SU-DHL-6 (cell line): ENCODE measurements around the gene NAT14.
"Not testable (repeated sequence)": the region's sequence is repeated elsewhere in the genome, so short reads cannot be mapped to it uniquely, and the experiment has no call there.

Experiments
- H2AFZ ChIP-seq: fragments of 200-600 bp; sonication (generic); 2 replicates; pipeline ENCODE4 v1.6.1; 2014; ENCODE audit warnings: low read depth, mild to moderate bottlenecking, moderate library complexity, mixed read lengths, antibody characterized with exemption, low read length; ENCODE audit not compliant: severe bottlenecking
- H3F3A ChIP-seq: fragments of 200-600 bp; shearing (Covaris generic); 2 replicates; pipeline ENCODE4 v1.6.0; 2016; ENCODE audit warnings: antibody characterized with exemption, mild to moderate bottlenecking; ENCODE audit not compliant: insufficient read depth
- H3K27ac ChIP-seq: fragments of 200-600 bp; sonication (generic); 2 replicates; pipeline ENCODE4 v1.5.1; 2016; ENCODE audit warnings: low read depth, mild to moderate bottlenecking, low read length, moderate library complexity, mixed read lengths
- H3K27me3 ChIP-seq: fragments of 200-600 bp; sonication (generic), shearing (Covaris generic); 2 replicates; pipeline ENCODE4 v1.6.0; 2014; ENCODE audit warnings: mild to moderate bottlenecking, low read length
- H3K36me3 ChIP-seq: fragments of 200-600 bp; sonication (generic); 2 replicates; pipeline ENCODE4 v1.6.1; 2014; ENCODE audit warnings: mild to moderate bottlenecking, low read length, mixed read lengths
- H3K4me2 ChIP-seq: fragments of 300-600, 200-600 bp; shearing (Covaris generic), sonication (generic); 2 replicates; pipeline ENCODE4 v1.6.0; 2014; ENCODE audit warnings: low read length, low read depth, mild to moderate bottlenecking; ENCODE audit not compliant: poor library complexity, severe bottlenecking
- H3K4me3 ChIP-seq: fragments of 200-600 bp; sonication (generic); 2 replicates; pipeline ENCODE4 v1.5.1; 2014; ENCODE audit warnings: antibody characterized with exemption, low read length, mild to moderate bottlenecking, mixed read lengths; ENCODE audit not compliant: insufficient read depth, poor library complexity, severe bottlenecking
- H3K79me2 ChIP-seq: fragments of 200-600 bp; sonication (generic); 2 replicates; pipeline ENCODE4 v1.6.1; 2014; ENCODE audit warnings: mild to moderate bottlenecking, low read length, moderate library complexity; ENCODE audit not compliant: insufficient read depth
- H3K9ac ChIP-seq: fragments of 200-600 bp; sonication (generic); 2 replicates; pipeline ENCODE4 v1.7.0; 2014; ENCODE audit warnings: mild to moderate bottlenecking, low read length
- H3K9me2 ChIP-seq: fragments of 200-600 bp; sonication (generic); replicated peaks from 2 replicates; pipeline ENCODE4 v1.6.1; 2014; ENCODE audit warnings: low read length; ENCODE audit not compliant: insufficient read depth
- H3K9me3 ChIP-seq: fragments of 200-600 bp; sonication (generic); 2 replicates; pipeline ENCODE4 v1.6.1; 2014; ENCODE audit warnings: low read length, mixed read lengths; ENCODE audit not compliant: insufficient read depth
- H4K20me1 ChIP-seq: fragments of 200-600 bp; sonication (generic); 2 replicates; pipeline ENCODE4 v1.6.1; 2014; ENCODE audit warnings: low read depth, mild to moderate bottlenecking, antibody characterized with exemption, low read length, moderate library complexity, mixed read lengths
- CTCF ChIP-seq: fragments of 200-600 bp; sonication (generic); IDR thresholded peaks from one replicate; pipeline ENCODE4 v1.5.1; 2017; ENCODE audit warnings: antibody characterized with exemption, mild to moderate bottlenecking, low read length, moderate library complexity; ENCODE audit not compliant: insufficient read depth, poor library complexity, severe bottlenecking
- EZH2phosphoT487 ChIP-seq: fragments of 200-600 bp; sonication (generic), shearing (Covaris generic); conservative IDR thresholded peaks from 2 replicates; pipeline ENCODE4 v1.6.1; 2018; ENCODE audit warnings: mild to moderate bottlenecking, antibody characterized with exemption, low read length, moderate library complexity, mixed read lengths

NAT14 gene

GRCh38 chr19:55447421-55448174, 37.4 kb upstream of the NAT14 start:
- H3K4me2 ChIP-seq: no peak overlapping the region
- H3K36me3 ChIP-seq: no peaks in the 10 kb centered on the region
- no peaks in the 10 kb centered on the region for H3K9me3 ChIP-seq
- no peak overlapping the region for H2AFZ ChIP-seq
- TF ChIP-seq CTCF (no peak), EZH2phosphoT487 (no peak)
- no peaks in the 10 kb centered on the region for H3K9me2 ChIP-seq
- H4K20me1 ChIP-seq: no peaks in the 10 kb centered on the region
- H3K27me3 ChIP-seq: no peaks in the 10 kb centered on the region
- no peak overlapping the region for H3K4me3 ChIP-seq
- H3K79me2 ChIP-seq: no peaks in the 10 kb centered on the region
- no peak overlapping the region for H3K9ac ChIP-seq
- H3K27ac ChIP-seq: no peak overlapping the region
- H3F3A ChIP-seq: 0 out of 2 replicates have a peak, but pooled peaks cover 9% of the 10 kb centered on the region

GRCh38 chr19:55448175-55448490, 36.9 kb upstream of the NAT14 start:
- not testable (repeated sequence) for H3K4me2 ChIP-seq, H3K27ac ChIP-seq

GRCh38 chr19:55449469-55449868, 35.5 kb upstream of the NAT14 start:
- Histone ChIP-seq H3K27me3 (no peaks in the 10 kb centered on the region), H3K4me3 (no peak overlapping the region), H3K79me2 (no peaks in the 10 kb centered on the region), H3K9ac (no peak overlapping the region), H4K20me1 (no peaks in the 10 kb centered on the region), H3K9me2 (no peaks in the 10 kb centered on the region), H3K27ac (no peak overlapping the region), H3F3A (peaks cover 20% of the 10 kb centered on the region; the same call in 1 of the 2 replicates), H3K36me3 (no peaks in the 10 kb centered on the region), H3K9me3 (no peaks in the 10 kb centered on the region), H3K4me2 (no peak overlapping the region), H2AFZ (no peak overlapping the region)
- no peak for TF ChIP-seq EZH2phosphoT487
- TF ChIP-seq CTCF: no peak

More at GRCh38 chr19:55448175-55448490, 36.9 kb upstream of the NAT14 start:
- H3K36me3 ChIP-seq, H3K27me3 ChIP-seq, H4K20me1 ChIP-seq, H2AFZ ChIP-seq, H3K9me3 ChIP-seq, H3K4me3 ChIP-seq, H3F3A ChIP-seq, H3K79me2 ChIP-seq, H3K9me2 ChIP-seq, H3K9ac ChIP-seq: not testable (repeated sequence)

- no peaks in the 10 kb centered on the region for H3K27me3 ChIP-seq
- H3K9me2 ChIP-seq: no peaks in the 10 kb centered on the region
- H2AFZ ChIP-seq: no peak overlapping the region
- no peaks in the 10 kb centered on the region for H3K36me3 ChIP-seq
- no peak overlapping the region for H3K4me3 ChIP-seq
- no peak overlapping the region for H3K27ac ChIP-seq
- TF ChIP-seq EZH2phosphoT487 (no peak), CTCF (no peak)
- no peaks in the 10 kb centered on the region for H3K9me3 ChIP-seq
- no peaks in the 10 kb centered on the region for H4K20me1 ChIP-seq
- H3F3A ChIP-seq: peaks cover 20% of the 10 kb centered on the region; the same call in 1 of the 2 replicates
- H3K4me2 ChIP-seq: peak overlapping the region; percentile 40
- H3K9ac ChIP-seq: no peak overlapping the region; the same call in 1 of the 2 replicates
- H3K79me2 ChIP-seq: no peaks in the 10 kb centered on the region
Measured at GRCh38 chr19:55451163-55451964, 33.6 kb upstream of the NAT14 start.
